ENCODE measurements around the gene ACOT7. TPM values are rescaled to one million over a fixed set of nuclear protein-coding genes. Genes with fewer than 3 reads are reported as not detected.
"Not testable (repeated sequence)": the region's sequence is repeated elsewhere in the genome, so short reads cannot be mapped to it uniquely, and the experiment has no call there.

The ACOT7 gene
- total RNA-seq, 1 donor from 2014 or later, result 8.6 TPM

- TF ChIP-seq CTCF (IDR thresholded peaks at IDR 0.05; ENCODE audit: borderline replicate concordance), result peak; percentile 83
- intact Hi-C loops (cut with micrococcal nuclease); H3K36me3 ChIP-seq; H3K9me3 ChIP-seq (replicated peaks); H3K4me3 ChIP-seq; H3K27ac ChIP-seq (replicated peaks); H3K27me3 ChIP-seq (ENCODE audit: low read depth): not testable (repeated sequence)
- DNase-seq, result peak; percentile 58
- H3K4me1 ChIP-seq, result peaks cover 40% of the 10 kb centered on the region
These were observed 30.3 kb downstream of the ACOT7 start for GRCh38 chr1:6363085-6363884.

GRCh38 chr1:6361124-6361775 lies 32.3 kb downstream of the ACOT7 start:
- Histone ChIP-seq H3K4me3 (no peak overlapping the region), H3K27me3 (ENCODE audit: low read depth) (no peaks in the 10 kb centered on the region), H3K9me3 (replicated peaks) (no peaks in the 10 kb centered on the region), H3K27ac (replicated peaks) (no peak overlapping the region), H3K36me3 (no peaks in the 10 kb centered on the region), H3K4me1 (peaks cover 40% of the 10 kb centered on the region)
- intact Hi-C loops (cut with micrococcal nuclease), result no loop called here
- TF ChIP-seq CTCF (IDR thresholded peaks at IDR 0.05; ENCODE audit: borderline replicate concordance), result no peak
- DNase-seq, result no peak

GRCh38 chr1:6360517-6361070 lies 33.0 kb downstream of the ACOT7 start:
- Histone ChIP-seq H3K9me3 (replicated peaks) (no peaks in the 10 kb centered on the region), H3K4me1 (peaks cover 40% of the 10 kb centered on the region), H3K36me3 (no peaks in the 10 kb centered on the region), H3K27ac (replicated peaks) (peak overlapping the region; percentile 83), H3K4me3 (no peak overlapping the region), H3K27me3 (ENCODE audit: low read depth) (no peaks in the 10 kb centered on the region)
- TF ChIP-seq CTCF (IDR thresholded peaks at IDR 0.05; ENCODE audit: borderline replicate concordance), result no peak
- DNase-seq, result no peak
- intact Hi-C loops (cut with micrococcal nuclease), result no loop called here

GRCh38 chr1:6360117-6360496 lies 33.5 kb downstream of the ACOT7 start:
- Histone ChIP-seq H3K27me3 (ENCODE audit: low read depth) (no peaks in the 10 kb centered on the region), H3K36me3 (no peaks in the 10 kb centered on the region), H3K4me1 (peaks cover 40% of the 10 kb centered on the region), H3K9me3 (replicated peaks) (no peaks in the 10 kb centered on the region), H3K4me3 (peak overlapping the region; percentile 33), H3K27ac (replicated peaks) (peak overlapping the region; percentile 83)
- no peak for DNase-seq
- no peak for TF ChIP-seq CTCF (IDR thresholded peaks at IDR 0.05; ENCODE audit: borderline replicate concordance)
- intact Hi-C loops (cut with micrococcal nuclease), result no loop called here

GRCh38 chr1:6359216-6360116 lies 34.1 kb downstream of the ACOT7 start:
- Histone ChIP-seq H3K9me3 (replicated peaks) (no peaks in the 10 kb centered on the region), H3K27ac (replicated peaks) (peak overlapping the region; percentile 83), H3K4me3 (peak overlapping the region; percentile 33), H3K36me3 (no peaks in the 10 kb centered on the region), H3K27me3 (ENCODE audit: low read depth) (no peaks in the 10 kb centered on the region), H3K4me1 (peaks cover 40% of the 10 kb centered on the region)
- TF ChIP-seq CTCF (IDR thresholded peaks at IDR 0.05; ENCODE audit: borderline replicate concordance), result no peak
- peak; percentile 53 for DNase-seq
- intact Hi-C loops (cut with micrococcal nuclease), result loop anchor here (5.0 kb wide), 1 partner anchor 48 kb away; no protein-coding TSS in a partner anchor
